ENCODE results near the gene ZNF606.

DNA sequence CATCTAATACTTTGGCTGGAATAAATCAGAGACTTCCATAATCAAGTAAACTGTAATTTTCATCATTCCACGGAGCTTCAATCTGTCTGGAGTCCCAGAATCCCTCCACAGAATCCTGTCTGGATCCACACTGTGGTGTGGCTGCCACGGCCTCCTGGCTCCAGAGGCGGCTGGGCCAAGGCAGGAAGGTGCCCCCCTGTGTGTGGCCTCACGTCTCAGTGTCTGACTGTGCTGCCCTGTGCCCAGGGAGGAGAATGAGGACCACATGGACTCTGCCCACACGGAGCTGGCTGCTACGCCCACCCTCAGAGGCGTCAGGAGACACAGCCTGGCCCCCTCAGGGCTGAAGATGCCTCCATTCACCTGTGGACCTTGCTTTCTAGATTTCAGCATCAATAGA, 44.2 kb upstream of the ZNF606 start:
- no peak for TF ChIP-seq POLR2AphosphoS5 (IDR thresholded peaks at IDR 0.05; ENCODE audit: low read depth)
- TF ChIP-seq EZH2phosphoT487 (IDR thresholded peaks at IDR 0.05; ENCODE audit: unreplicated experiment): no peak
- no peak for TF ChIP-seq EZH2 (IDR thresholded peaks at IDR 0.05; ENCODE audit: low read depth, unreplicated experiment)
- TF ChIP-seq, protein P1, sequence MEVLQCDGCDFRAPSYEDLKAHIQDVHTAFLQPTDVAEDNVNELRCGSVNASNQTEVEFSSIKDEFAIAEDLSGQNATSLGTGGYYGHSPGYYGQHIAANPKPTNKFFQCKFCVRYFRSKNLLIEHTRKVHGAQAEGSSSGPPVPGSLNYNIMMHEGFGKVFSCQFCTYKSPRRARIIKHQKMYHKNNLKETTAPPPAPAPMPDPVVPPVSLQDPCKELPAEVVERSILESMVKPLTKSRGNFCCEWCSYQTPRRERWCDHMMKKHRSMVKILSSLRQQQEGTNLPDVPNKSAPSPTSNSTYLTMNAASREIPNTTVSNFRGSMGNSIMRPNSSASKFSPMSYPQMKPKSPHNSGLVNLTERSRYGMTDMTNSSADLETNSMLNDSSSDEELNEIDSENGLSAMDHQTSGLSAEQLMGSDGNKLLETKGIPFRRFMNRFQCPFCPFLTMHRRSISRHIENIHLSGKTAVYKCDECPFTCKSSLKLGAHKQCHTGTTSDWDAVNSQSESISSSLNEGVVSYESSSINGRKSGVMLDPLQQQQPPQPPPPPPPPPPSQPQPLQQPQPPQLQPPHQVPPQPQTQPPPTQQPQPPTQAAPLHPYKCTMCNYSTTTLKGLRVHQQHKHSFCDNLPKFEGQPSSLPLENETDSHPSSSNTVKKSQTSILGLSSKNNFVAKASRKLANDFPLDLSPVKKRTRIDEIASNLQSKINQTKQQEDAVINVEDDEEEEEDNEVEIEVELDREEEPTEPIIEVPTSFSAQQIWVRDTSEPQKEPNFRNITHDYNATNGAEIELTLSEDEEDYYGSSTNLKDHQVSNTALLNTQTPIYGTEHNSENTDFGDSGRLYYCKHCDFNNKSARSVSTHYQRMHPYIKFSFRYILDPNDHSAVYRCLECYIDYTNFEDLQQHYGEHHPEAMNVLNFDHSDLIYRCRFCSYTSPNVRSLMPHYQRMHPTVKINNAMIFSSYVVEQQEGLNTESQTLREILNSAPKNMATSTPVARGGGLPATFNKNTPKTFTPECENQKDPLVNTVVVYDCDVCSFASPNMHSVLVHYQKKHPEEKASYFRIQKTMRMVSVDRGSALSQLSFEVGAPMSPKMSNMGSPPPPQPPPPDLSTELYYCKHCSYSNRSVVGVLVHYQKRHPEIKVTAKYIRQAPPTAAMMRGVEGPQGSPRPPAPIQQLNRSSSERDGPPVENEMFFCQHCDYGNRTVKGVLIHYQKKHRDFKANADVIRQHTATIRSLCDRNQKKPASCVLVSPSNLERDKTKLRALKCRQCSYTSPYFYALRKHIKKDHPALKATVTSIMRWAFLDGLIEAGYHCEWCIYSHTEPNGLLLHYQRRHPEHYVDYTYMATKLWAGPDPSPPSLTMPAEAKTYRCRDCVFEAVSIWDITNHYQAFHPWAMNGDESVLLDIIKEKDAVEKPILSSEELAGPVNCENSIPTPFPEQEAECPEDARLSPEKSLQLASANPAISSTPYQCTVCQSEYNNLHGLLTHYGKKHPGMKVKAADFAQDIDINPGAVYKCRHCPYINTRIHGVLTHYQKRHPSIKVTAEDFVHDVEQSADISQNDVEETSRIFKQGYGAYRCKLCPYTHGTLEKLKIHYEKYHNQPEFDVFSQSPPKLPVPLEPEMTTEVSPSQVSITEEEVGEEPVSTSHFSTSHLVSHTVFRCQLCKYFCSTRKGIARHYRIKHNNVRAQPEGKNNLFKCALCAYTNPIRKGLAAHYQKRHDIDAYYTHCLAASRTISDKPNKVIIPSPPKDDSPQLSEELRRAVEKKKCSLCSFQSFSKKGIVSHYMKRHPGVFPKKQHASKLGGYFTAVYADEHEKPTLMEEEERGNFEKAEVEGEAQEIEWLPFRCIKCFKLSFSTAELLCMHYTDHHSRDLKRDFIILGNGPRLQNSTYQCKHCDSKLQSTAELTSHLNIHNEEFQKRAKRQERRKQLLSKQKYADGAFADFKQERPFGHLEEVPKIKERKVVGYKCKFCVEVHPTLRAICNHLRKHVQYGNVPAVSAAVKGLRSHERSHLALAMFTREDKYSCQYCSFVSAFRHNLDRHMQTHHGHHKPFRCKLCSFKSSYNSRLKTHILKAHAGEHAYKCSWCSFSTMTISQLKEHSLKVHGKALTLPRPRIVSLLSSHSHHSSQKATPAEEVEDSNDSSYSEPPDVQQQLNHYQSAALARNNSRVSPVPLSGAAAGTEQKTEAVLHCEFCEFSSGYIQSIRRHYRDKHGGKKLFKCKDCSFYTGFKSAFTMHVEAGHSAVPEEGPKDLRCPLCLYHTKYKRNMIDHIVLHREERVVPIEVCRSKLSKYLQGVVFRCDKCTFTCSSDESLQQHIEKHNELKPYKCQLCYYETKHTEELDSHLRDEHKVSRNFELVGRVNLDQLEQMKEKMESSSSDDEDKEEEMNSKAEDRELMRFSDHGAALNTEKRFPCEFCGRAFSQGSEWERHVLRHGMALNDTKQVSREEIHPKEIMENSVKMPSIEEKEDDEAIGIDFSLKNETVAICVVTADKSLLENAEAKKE (CRISPR knock-in tag; IDR thresholded peaks at IDR 0.05): no peak
- TF ChIP-seq, protein P2, sequence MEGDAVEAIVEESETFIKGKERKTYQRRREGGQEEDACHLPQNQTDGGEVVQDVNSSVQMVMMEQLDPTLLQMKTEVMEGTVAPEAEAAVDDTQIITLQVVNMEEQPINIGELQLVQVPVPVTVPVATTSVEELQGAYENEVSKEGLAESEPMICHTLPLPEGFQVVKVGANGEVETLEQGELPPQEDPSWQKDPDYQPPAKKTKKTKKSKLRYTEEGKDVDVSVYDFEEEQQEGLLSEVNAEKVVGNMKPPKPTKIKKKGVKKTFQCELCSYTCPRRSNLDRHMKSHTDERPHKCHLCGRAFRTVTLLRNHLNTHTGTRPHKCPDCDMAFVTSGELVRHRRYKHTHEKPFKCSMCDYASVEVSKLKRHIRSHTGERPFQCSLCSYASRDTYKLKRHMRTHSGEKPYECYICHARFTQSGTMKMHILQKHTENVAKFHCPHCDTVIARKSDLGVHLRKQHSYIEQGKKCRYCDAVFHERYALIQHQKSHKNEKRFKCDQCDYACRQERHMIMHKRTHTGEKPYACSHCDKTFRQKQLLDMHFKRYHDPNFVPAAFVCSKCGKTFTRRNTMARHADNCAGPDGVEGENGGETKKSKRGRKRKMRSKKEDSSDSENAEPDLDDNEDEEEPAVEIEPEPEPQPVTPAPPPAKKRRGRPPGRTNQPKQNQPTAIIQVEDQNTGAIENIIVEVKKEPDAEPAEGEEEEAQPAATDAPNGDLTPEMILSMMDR (conservative IDR thresholded peaks at IDR 0.05; ENCODE audit: low read depth in 2 of 2): no peak
- TF ChIP-seq, protein P3, sequence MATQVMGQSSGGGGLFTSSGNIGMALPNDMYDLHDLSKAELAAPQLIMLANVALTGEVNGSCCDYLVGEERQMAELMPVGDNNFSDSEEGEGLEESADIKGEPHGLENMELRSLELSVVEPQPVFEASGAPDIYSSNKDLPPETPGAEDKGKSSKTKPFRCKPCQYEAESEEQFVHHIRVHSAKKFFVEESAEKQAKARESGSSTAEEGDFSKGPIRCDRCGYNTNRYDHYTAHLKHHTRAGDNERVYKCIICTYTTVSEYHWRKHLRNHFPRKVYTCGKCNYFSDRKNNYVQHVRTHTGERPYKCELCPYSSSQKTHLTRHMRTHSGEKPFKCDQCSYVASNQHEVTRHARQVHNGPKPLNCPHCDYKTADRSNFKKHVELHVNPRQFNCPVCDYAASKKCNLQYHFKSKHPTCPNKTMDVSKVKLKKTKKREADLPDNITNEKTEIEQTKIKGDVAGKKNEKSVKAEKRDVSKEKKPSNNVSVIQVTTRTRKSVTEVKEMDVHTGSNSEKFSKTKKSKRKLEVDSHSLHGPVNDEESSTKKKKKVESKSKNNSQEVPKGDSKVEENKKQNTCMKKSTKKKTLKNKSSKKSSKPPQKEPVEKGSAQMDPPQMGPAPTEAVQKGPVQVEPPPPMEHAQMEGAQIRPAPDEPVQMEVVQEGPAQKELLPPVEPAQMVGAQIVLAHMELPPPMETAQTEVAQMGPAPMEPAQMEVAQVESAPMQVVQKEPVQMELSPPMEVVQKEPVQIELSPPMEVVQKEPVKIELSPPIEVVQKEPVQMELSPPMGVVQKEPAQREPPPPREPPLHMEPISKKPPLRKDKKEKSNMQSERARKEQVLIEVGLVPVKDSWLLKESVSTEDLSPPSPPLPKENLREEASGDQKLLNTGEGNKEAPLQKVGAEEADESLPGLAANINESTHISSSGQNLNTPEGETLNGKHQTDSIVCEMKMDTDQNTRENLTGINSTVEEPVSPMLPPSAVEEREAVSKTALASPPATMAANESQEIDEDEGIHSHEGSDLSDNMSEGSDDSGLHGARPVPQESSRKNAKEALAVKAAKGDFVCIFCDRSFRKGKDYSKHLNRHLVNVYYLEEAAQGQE (IDR thresholded peaks at IDR 0.05; ENCODE audit: unreplicated experiment): no peak
- TF ChIP-seq, protein P4, sequence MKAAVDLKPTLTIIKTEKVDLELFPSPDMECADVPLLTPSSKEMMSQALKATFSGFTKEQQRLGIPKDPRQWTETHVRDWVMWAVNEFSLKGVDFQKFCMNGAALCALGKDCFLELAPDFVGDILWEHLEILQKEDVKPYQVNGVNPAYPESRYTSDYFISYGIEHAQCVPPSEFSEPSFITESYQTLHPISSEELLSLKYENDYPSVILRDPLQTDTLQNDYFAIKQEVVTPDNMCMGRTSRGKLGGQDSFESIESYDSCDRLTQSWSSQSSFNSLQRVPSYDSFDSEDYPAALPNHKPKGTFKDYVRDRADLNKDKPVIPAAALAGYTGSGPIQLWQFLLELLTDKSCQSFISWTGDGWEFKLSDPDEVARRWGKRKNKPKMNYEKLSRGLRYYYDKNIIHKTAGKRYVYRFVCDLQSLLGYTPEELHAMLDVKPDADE (IDR thresholded peaks at IDR 0.05): no peak
- no peak for TF ChIP-seq ZNF331 (CRISPR knock-in tag; IDR thresholded peaks at IDR 0.05; ENCODE audit: low read depth)
- TF ChIP-seq JUNB (IDR thresholded peaks at IDR 0.05; ENCODE audit: unreplicated experiment): no peak
- no peak for TF ChIP-seq STAT1 (IDR thresholded peaks at IDR 0.05; ENCODE audit: unreplicated experiment)
- TF ChIP-seq CREB1 (CRISPR knock-in tag; IDR thresholded peaks at IDR 0.05; ENCODE audit: low read depth): no peak

Data from GM23338 (cell line).